Neuronal stem cell (in vitro differentiated cells): ENCODE measurements around the gene CBR3.

Source experiments
- DNase-seq: peaks from one replicate; pipeline ENCODE4 v3.0.0-alpha.2; 2013; ENCODE audit warnings: low spot score
- H2AFZ ChIP-seq: one replicate; pipeline ENCODE4 v1.6.1; 2013; ENCODE audit warnings: mild to moderate bottlenecking, low read length, inconsistent platforms
- H2AK5ac ChIP-seq: 2 replicates; pipeline ENCODE4 v1.6.1; 2013; ENCODE audit warnings: low read depth, mild to moderate bottlenecking, inconsistent platforms, low read length, moderate library complexity, mixed read lengths
- H2BK120ac ChIP-seq: 2 replicates; pipeline ENCODE4 v1.6.1; 2013; ENCODE audit warnings: low read depth, mild to moderate bottlenecking, inconsistent platforms, low read length, moderate library complexity, mixed read lengths
- H2BK12ac ChIP-seq: one replicate; pipeline ENCODE4 v1.6.1; 2013; ENCODE audit warnings: low read length, inconsistent platforms
- H2BK15ac ChIP-seq: 2 replicates; pipeline ENCODE4 v1.6.1; 2013; ENCODE audit warnings: mild to moderate bottlenecking, low read length, inconsistent platforms, mixed read lengths
- H2BK5ac ChIP-seq: one replicate; pipeline ENCODE4 v1.6.1; 2013; ENCODE audit warnings: inconsistent platforms, mild to moderate bottlenecking, low read length, moderate library complexity
- H3K14ac ChIP-seq: one replicate; pipeline ENCODE4 v1.6.1; 2013; ENCODE audit warnings: low read length, inconsistent platforms
- H3K18ac ChIP-seq: 2 replicates; pipeline ENCODE4 v1.6.1; 2013; ENCODE audit warnings: low read length, inconsistent platforms
- H3K23ac ChIP-seq: 2 replicates; pipeline ENCODE4 v1.6.1; 2013; ENCODE audit warnings: low read depth, mild to moderate bottlenecking, mixed read lengths, low read length, inconsistent platforms; ENCODE audit not compliant: poor library complexity
- H3K27ac ChIP-seq: replicated peaks from 3 replicates; pipeline ENCODE4 v1.5.1; 2013; ENCODE audit warnings: low read length, inconsistent platforms
- H3K27me3 ChIP-seq, 3 experiments: 2 replicates each; pipeline ENCODE4 v1.6.1; 2013; ENCODE audit warnings: low read length in 3 of 3, mild to moderate bottlenecking in 2 of 3, inconsistent platforms in 1 of 3, low read depth in 1 of 3, mixed read lengths in 1 of 3, moderate library complexity in 1 of 3; ENCODE audit not compliant: control insufficient read depth in 3 of 3, insufficient read depth in 3 of 3
- H3K36me3 ChIP-seq, 2 donors: replicated peaks in 1 of 2; 2 replicates each; pipeline ENCODE4 v1.6.1; 2013; ENCODE audit warnings: low read length in 2 of 2; ENCODE audit not compliant: control insufficient read depth in 2 of 2, insufficient read depth in 2 of 2
- H3K4ac ChIP-seq: 2 replicates; pipeline ENCODE4 v1.6.1; 2013; ENCODE audit warnings: inconsistent platforms, mild to moderate bottlenecking, low read length, moderate library complexity
- H3K4me1 ChIP-seq, 2 donors: 1 replicate in 1 of 2; 2 replicates in 1 of 2; pipeline ENCODE4 v1.6.1; 2013; ENCODE audit warnings: low read length in 2 of 2, low read depth in 1 of 2; ENCODE audit not compliant: control insufficient read depth in 2 of 2, insufficient read depth in 1 of 2
- H3K4me2 ChIP-seq: one replicate; pipeline ENCODE4 v1.6.1; 2013; ENCODE audit warnings: mild to moderate bottlenecking, low read length, inconsistent platforms; ENCODE audit not compliant: insufficient read depth, poor library complexity, severe bottlenecking
- H3K4me3 ChIP-seq, 2 donors: 2 replicates each; pipeline ENCODE4 v1.5.1; 2013; ENCODE audit warnings: low read length in 2 of 2, mild to moderate bottlenecking in 2 of 2, inconsistent platforms in 1 of 2, moderate library complexity in 1 of 2
- H3K79me1 ChIP-seq: one replicate; pipeline ENCODE4 v1.6.1; 2013; ENCODE audit warnings: low read depth, mild to moderate bottlenecking, inconsistent platforms, low read length, moderate library complexity
- H3K9ac ChIP-seq: one replicate; pipeline ENCODE4 v1.6.1; 2013; ENCODE audit warnings: mild to moderate bottlenecking, low read depth, low read length, inconsistent platforms; ENCODE audit not compliant: poor library complexity
- H3K9me3 ChIP-seq, 2 donors: replicated peaks in 1 of 2; 2 replicates each; pipeline versions ENCODE3 to v1.6.1; 2013; ENCODE audit warnings: low read length in 2 of 2, mild to moderate bottlenecking in 2 of 2, inconsistent platforms in 1 of 2, low read depth in 1 of 2, mixed read lengths in 1 of 2, moderate library complexity in 1 of 2; ENCODE audit not compliant: control insufficient read depth in 2 of 2, insufficient read depth in 1 of 2
- H4K8ac ChIP-seq: one replicate; pipeline ENCODE4 v1.6.1; 2013; ENCODE audit warnings: low read depth, mild to moderate bottlenecking, inconsistent platforms, low read length, moderate library complexity
- H4K91ac ChIP-seq: one replicate; pipeline ENCODE4 v1.6.1; 2013; ENCODE audit warnings: low read length, low read depth, mild to moderate bottlenecking, inconsistent platforms; ENCODE audit not compliant: poor library complexity
- WGBS, 2 donors: extraction: QIAGEN DNeasy Blood & Tissue Kit; methylation state at CpG; one replicate each; pipeline ENCODE4 v1.1.7; 2013; ENCODE audit warnings: missing lambda C conversion rate in 2 of 2, mixed read lengths in 1 of 2; ENCODE audit not compliant: insufficient read length in 2 of 2, insufficient replicate concordance in 1 of 2; ENCODE audit errors: extremely low coverage in 2 of 2; 5-methylcytosine and 5-hydroxymethylcytosine counted together

CBR3 gene

GRCh38 chr21:36167541-36167940, 32.7 kb downstream of the CBR3 start:
- Histone ChIP-seq H2BK5ac (no peak overlapping the region), H4K8ac (no peak overlapping the region), H2BK120ac (no peak overlapping the region), H3K18ac (no peak overlapping the region), H3K79me1 (no peaks in the 10 kb centered on the region), H3K9me3 (no peaks in the 10 kb centered on the region), H2AK5ac (no peak overlapping the region), H3K4ac (no peak overlapping the region), H4K91ac (no peak overlapping the region), H3K27me3 (no peaks in the 10 kb centered on the region), H3K4me1 (peaks cover 10 to 14% of the 10 kb centered on the region in 2 donors), H3K4me2 (no peak overlapping the region), H3K9ac (no peak overlapping the region), H3K27ac (no peak overlapping the region), H3K23ac (no peak overlapping the region), H3K4me3 (no peak overlapping the region), H3K36me3 (peaks cover 2 to 40% of the 10 kb centered on the region in 2 donors), H3K14ac (no peak overlapping the region), H2BK12ac (no peak overlapping the region), H2BK15ac (no peak overlapping the region), H2AFZ (no peak overlapping the region)
- no CpG with 5 or more reads among the region's 4 CpGs for WGBS, 2 donors
- no peak for DNase-seq

GRCh38 chr21:36169470-36170128, 34.7 kb downstream of the CBR3 start:
- no peaks in the 10 kb centered on the region for H3K27me3 ChIP-seq
- H2BK120ac ChIP-seq: no peak overlapping the region
- H3K36me3 ChIP-seq: peaks cover 2 to 40% of the 10 kb centered on the region in 2 donors
- no peak overlapping the region for H2BK5ac ChIP-seq
- no peak overlapping the region for H3K4ac ChIP-seq
- no peak overlapping the region for H3K4me3 ChIP-seq
- no peaks in the 10 kb centered on the region for H3K79me1 ChIP-seq
- no CpG with 5 or more reads among the region's 19 CpGs for WGBS, 2 donors
- H4K91ac ChIP-seq: no peak overlapping the region
- H2AK5ac ChIP-seq: no peak overlapping the region
- H3K27ac ChIP-seq: no peak overlapping the region
- H3K23ac ChIP-seq: no peak overlapping the region
- no peak overlapping the region for H3K18ac ChIP-seq
- no peak overlapping the region for H3K14ac ChIP-seq
- H2BK15ac ChIP-seq: no peak overlapping the region
- H2BK12ac ChIP-seq: no peak overlapping the region
- H3K4me2 ChIP-seq: no peak overlapping the region
- H4K8ac ChIP-seq: no peak overlapping the region
- H3K9me3 ChIP-seq: no peaks in the 10 kb centered on the region
- H2AFZ ChIP-seq: no peak overlapping the region
- no peak for DNase-seq
- peaks cover under 1 to 5% of the 10 kb centered on the region in 2 donors for H3K4me1 ChIP-seq
- H3K9ac ChIP-seq: no peak overlapping the region

DNA sequence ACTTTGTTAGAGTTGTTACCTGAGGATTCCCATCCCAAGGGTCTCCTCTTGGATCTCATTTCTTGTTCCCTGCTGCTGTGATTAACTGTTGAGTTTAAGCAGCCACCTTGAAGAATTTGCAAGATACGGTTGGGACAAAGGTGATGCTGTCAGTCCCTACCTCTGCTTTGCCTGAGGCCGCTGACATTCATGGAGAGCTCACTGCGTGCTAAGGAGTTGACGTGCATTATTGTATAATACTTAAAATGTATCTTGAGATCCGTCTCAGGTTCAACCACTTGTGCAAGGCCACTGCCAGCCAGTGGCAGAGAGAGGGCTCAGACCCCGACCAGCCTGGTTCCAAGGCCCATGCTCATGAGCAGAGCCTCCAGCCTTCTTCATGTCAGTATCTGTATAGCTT, 35.9 kb downstream of the CBR3 start:
- Histone ChIP-seq H3K14ac (no peak overlapping the region), H3K4ac (no peak overlapping the region), H3K18ac (no peak overlapping the region), H3K9me3 (no peaks in the 10 kb centered on the region), H3K4me2 (no peak overlapping the region), H3K4me1 (peaks cover 0 to 5% of the 10 kb centered on the region in 2 donors), H2BK15ac (no peak overlapping the region), H2AFZ (no peak overlapping the region), H3K79me1 (no peaks in the 10 kb centered on the region), H3K27ac (no peak overlapping the region), H3K9ac (no peak overlapping the region), H3K4me3 (no peak overlapping the region), H2BK12ac (no peak overlapping the region), H2AK5ac (no peak overlapping the region), H2BK5ac (no peak overlapping the region), H4K8ac (no peak overlapping the region), H3K27me3 (no peaks in the 10 kb centered on the region), H4K91ac (no peak overlapping the region), H2BK120ac (no peak overlapping the region), H3K23ac (no peak overlapping the region), H3K36me3 (peaks cover 2 to 33% of the 10 kb centered on the region in 2 donors)
- no CpG with 5 or more reads among the region's 6 CpGs for WGBS, 2 donors
- no peak for DNase-seq

- H3K4me2 ChIP-seq: no peak overlapping the region
- H3K4ac ChIP-seq: no peak overlapping the region
- peaks cover 2 to 32% of the 10 kb centered on the region in 2 donors for H3K36me3 ChIP-seq
- H2AFZ ChIP-seq: no peak overlapping the region
- no peak overlapping the region for H4K8ac ChIP-seq
- no peak overlapping the region for H2BK12ac ChIP-seq
- H2BK120ac ChIP-seq: no peak overlapping the region
- no peak overlapping the region for H3K4me3 ChIP-seq
- no peaks in the 10 kb centered on the region for H3K27me3 ChIP-seq
- no peak overlapping the region for H3K14ac ChIP-seq
- no peak overlapping the region for H4K91ac ChIP-seq
- H3K27ac ChIP-seq: no peak overlapping the region
- H2AK5ac ChIP-seq: no peak overlapping the region
- H3K9ac ChIP-seq: no peak overlapping the region
- H3K18ac ChIP-seq: no peak overlapping the region
- no peaks in the 10 kb centered on the region for H3K9me3 ChIP-seq
- peaks cover 0 to 5% of the 10 kb centered on the region in 2 donors for H3K4me1 ChIP-seq
- WGBS, 2 donors: no CpG with 5 or more reads among the region's 5 CpGs
- no peak overlapping the region for H3K23ac ChIP-seq
- H2BK15ac ChIP-seq: no peak overlapping the region
- no peaks in the 10 kb centered on the region for H3K79me1 ChIP-seq
- no peak for DNase-seq
- H2BK5ac ChIP-seq: no peak overlapping the region
Observed at GRCh38 chr21:36171336-36171735, 36.5 kb downstream of the CBR3 start.
